Amniotic stem cell (primary cell): Measurements from ENCODE around the gene RUNX1.
"Not testable (repeated sequence)": the region's sequence is repeated elsewhere in the genome, so short reads cannot be mapped to it uniquely, and the experiment has no call there.

Source experiments
- DNase-seq: peaks from one replicate; lab custom pipeline; 2025; lab: John Stamatoyannopoulos, UW

The RUNX1 gene

GRCh38 chr21:34806423-34806822 lies 242.7 kb downstream of the RUNX1 start:
- DNase-seq: no peak

DNA sequence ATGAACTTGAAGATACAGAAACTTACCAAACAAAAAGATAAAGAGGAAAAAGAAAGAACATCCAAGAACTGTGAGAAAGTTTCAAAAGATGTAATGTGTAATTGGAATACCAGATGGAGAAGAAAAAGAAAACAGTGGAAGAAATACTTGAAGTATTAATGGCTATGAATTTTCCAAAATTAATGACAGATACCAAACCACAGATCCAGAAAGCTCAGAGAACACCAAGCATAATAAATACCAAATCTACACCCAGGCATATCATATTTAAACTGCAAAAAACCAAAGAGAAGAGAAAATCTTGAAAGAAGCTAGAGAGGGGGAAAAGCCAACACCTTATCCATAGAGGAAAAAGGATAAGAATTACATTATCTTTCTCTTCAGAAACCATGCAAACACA lies 243.9 kb downstream of the RUNX1 start:
- DNase-seq: no peak

GRCh38 chr21:34804584-34804983 lies 244.5 kb downstream of the RUNX1 start:
- not testable (repeated sequence) for DNase-seq

DNA sequence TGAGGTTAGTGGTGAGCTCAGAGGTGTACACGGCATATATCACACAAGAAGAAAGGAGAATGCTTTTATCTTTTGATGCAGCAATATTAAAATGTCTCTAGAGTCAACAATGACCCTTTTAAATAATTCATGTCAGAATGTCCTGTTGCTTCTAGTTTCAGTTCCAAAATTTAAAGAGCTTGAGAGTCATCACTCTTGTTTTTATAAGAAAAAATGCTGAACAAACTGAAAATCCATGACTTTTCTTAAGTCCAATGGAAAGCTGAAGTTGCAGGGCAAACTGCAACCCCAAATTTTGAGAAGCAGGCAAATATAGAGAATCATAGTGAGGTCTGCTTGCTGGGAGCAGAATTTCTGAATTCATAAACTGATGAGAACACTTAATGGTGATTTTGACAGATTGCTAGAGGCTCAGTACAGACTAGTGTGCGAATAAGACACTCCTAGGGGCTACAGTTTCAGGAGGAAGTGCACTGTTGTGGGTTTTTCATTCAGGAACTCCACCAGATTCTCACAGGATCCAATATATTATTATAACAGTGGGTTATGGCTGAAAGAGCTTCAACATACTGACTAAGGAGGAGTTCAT lies 245.2 kb downstream of the RUNX1 start:
- no peak for DNase-seq

GRCh38 chr21:34802180-34802899 lies 246.8 kb downstream of the RUNX1 start:
- no peak for DNase-seq

GRCh38 chr21:34801519-34802132 lies 247.5 kb downstream of the RUNX1 start:
- DNase-seq: no peak

GRCh38 chr21:34800797-34801518 lies 248.1 kb downstream of the RUNX1 start:
- DNase-seq: no peak

DNA sequence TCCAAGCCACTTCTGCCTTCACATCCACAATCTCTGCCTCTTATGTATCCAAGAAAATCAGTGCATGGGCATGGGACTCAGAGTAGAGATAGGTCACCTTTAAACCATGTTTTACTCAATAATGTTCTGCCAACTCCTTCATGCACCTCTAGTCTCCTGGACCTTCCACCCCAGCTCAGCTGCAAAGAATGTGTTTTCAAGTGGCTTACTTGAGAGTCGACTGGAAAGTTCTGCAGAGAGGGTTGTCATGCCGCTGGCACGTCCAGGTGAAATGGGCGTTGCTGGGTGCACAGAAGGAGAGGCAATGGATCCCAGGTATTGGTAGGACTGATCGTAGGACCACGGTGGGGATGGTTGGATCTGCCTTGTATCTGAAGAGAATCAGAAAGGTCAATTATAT lies 250.0 kb downstream of the RUNX1 start:
- no peak for DNase-seq

DNA sequence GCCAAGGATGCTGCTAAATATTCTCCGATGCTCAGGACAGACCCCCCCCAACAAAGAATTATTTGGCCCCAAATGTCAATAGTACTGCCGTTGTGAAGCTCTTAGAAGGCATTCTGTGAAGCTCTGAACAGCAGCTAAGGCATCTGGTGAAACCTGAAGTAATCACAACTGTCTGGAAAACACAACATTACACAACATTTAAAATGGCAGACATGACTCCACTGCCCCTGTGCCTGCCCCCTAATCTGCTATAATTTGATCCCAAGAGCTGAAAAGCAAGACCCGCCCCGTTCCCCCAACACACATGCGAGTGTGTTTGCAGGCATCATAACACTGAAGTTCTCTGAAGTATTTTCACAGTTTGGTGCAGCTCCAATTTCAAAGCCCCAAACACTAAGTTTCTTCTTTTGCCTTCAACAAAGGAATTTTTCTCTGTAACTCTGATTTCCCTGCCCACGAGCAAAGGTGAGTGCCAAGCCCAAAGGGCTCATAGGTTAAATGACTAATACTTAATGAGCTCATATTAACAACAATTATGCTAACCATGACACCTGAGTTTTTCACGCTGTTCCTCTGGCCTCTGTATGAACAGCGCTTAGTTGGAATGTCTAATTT lies 251.1 kb downstream of the RUNX1 start:
- DNase-seq: no peak

GRCh38 chr21:34797201-34797525 lies 251.9 kb downstream of the RUNX1 start:
- DNase-seq: no peak

GRCh38 chr21:34796518-34797200 lies 252.4 kb downstream of the RUNX1 start:
- DNase-seq: no peak

DNA sequence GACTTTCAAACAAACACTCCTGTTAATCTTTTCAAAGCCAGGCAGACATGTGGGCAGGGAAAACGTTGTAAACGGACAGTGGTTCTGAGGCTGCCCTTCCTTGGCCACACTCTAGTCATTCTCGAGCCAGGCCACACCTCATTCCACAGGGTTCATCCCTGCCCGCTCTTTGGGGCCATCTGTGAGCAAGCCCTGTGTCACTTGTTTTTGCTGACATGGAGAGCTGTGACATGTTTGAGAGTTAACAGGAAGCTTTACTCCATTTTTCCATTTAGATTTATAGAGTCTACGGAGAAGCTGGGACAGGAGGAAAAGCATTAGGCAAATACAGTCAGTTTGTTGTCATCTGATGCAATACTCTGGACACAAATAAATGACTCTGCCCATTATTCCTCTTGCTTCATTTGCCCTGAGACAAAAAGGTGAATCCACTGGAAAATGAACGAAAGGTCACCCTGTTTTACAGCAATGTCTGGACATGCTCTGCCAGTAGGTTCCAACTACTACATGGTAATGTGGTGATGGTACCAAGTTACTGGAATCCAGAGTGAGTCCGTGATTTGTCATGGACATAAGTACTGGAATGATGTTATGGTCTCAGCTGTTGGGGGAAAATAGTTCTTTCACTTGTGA lies 253.4 kb downstream of the RUNX1 start:
- no peak for DNase-seq

DNA sequence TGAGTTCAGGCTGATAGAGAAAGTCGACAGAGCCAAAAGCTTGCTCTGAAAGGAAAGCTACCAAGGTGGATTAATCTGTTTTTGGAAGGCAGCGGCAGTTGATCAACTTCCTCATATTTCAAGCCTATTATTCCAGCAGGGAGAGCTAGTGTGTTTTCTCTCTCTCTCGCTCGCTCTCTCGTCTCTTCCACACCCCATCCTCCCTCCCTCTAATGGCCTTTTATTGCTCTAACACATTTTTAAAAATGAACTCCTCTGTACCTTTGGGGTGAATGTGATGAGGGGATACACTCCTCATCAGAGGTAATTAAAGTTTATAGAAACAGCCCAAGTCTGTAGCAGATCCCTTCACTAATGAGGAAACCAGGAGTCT lies 253.9 kb downstream of the RUNX1 start:
- DNase-seq: no peak

DNA sequence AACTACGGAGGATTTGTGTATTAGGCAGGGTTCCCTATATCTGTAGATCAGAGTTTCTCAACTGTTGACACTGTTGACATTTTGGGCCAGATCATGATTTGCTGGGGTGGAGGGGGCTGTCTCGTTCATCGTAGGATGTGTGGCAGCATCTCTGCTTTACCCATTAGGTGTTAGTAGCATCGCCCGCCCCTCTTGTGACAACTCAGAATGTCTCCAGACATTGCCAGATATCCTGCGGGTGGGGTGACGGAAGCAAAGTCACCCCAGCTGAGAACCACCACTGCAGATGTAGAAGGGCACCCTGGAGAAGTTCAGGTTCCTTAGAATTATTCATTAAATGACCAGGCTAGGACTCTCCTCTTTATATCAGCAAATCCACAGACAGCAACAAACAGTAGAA lies 254.4 kb downstream of the RUNX1 start:
- DNase-seq: no peak

DNA sequence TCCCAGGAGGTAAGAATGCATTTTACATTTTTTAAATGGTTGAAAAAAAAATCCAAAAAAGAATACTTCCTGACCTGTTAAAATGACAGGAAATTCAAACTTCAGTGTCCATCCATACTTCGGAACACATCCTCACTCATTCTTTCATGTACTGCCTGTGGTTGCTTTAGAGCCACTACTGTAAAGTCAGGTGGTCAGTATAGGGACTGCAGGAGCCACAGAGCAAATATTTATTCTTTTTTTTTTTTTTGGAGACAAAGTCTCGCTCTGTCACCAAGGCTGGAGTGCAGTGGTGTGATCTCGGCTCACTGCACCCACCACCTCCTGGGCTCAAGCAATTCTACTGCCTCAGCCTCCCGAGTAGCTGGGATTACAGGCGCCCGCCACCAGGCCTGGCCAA lies 255.6 kb downstream of the RUNX1 start:
- DNase-seq: no peak

DNA sequence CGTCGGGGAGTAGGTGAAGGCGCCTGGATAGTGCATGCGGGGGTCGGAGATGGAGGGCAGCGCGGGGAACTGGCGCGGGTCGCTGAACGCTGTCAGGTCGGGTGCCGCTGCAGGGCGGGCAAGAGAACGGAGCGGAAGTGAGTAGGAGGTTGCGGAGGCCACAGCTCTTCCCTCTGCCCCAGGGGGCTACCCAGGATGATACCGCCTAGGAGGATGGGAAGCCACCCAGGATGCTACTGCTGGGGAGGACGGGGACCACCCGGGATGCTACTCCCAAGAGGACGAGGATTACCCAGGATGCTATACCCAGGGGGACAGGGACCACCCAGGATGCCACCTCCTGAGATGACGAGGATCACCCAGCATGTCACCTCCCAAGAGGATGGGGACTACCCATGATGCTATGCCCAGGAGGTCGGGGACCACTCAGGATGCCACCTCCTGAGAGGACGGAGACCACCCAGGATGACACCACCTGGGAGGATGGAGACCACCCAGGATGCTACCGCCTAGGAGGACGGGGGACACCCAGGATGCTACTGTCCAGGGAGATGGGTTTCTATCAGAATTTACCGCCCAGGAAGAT lies 256.5 kb downstream of the RUNX1 start:
- DNase-seq: no peak

GRCh38 chr21:34791776-34792503 lies 257.2 kb downstream of the RUNX1 start:
- no peak for DNase-seq

DNA sequence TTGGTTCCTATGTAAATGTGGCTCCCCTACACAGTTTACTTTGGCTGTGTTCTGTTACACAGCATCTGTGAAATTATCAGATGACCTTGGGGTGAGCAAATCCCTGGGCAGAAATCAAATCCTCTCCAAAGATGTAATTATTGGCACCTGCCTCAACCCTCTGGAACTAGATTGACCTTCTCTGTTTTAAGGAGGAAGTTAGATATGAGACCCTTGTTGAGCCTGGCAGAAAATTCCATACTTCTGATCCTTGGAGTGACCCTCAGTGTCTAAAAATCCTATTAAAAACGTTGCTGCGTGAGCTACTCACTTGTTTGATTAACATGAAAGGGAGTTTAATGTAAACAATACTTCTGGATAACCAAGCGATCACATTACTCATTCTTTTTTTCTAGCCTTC lies 258.3 kb downstream of the RUNX1 start:
- DNase-seq: no peak

- no peak for DNase-seq
Observed at GRCh38 chr21:34790341-34790740, 258.8 kb downstream of the RUNX1 start.

DNA sequence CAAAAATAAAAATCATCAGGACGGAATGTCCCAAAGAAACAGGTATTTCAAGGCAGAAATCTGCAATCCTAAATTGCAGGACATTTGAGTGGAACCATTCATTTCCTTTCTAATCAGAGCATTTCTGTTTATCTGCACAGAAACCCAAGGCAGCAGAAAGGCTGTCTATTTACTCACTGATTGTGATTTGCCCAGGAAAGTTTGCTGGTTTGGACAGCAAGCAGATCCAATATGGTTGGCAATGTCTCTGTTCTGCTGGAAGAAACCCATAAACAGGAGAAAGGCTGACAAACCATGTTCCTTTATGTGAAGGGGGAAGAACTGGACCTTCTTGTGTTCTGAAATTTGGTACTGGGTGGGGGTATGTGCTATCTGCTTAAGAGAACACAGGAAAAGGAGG lies 260.2 kb downstream of the RUNX1 start:
- DNase-seq: no peak

GRCh38 chr21:34783815-34784214 lies 265.3 kb downstream of the RUNX1 start:
- DNase-seq: no peak
